ENCODE results near the gene GJB2. TPM values are rescaled to one million over a fixed set of nuclear protein-coding genes. Genes with fewer than 3 reads are reported as not detected.

The GJB2 gene
- total RNA-seq, 4 donors from 2014 or later: 0.46 to 3.1 (median 1.4) TPM

DNA sequence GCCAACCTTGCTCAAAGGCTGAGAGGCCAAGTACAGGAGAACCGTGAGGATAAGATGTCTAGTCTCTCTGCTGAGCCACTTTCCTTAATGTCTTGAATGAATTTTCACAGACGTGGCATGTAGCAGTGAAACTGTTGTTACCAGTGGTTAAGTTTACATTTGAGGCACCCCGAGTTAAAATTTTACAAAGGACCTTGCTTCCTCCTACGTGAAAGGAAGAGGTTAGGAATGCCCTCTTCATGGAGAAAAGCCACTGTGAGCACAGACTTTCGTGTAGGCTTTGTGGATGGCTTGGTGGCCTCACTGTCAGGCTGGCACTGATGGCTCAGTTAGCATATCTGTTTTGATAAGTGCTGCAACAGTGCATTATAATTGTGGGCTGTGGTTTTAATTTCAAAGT is 2.7 kb downstream of the GJB2 start:
- no peaks in the 10 kb centered on the region for H3K36me3 ChIP-seq
- H3K27me3 ChIP-seq: no peaks in the 10 kb centered on the region
- no peak overlapping the region for H3K4me3 ChIP-seq (replicated peaks in 1 of 3)
- H3K9me3 ChIP-seq: no peaks in the 10 kb centered on the region
- H3K27ac ChIP-seq: no peak overlapping the region
- DNase-seq: no peak
- H3K4me1 ChIP-seq: peaks cover 5 to 22% of the 10 kb centered on the region in 2 donors
- 81 to 94% methylated on average over 5 of the region's 5 CpGs for WGBS, 2 donors
- intact Hi-C loops (cut with DNase I): loop anchor here (5.0 kb wide), 1 partner anchor 292 kb away; no protein-coding TSS in a partner anchor
- no peak for TF ChIP-seq POLR2A (IDR thresholded peaks at IDR 0.05)
- TF ChIP-seq, protein P1, sequence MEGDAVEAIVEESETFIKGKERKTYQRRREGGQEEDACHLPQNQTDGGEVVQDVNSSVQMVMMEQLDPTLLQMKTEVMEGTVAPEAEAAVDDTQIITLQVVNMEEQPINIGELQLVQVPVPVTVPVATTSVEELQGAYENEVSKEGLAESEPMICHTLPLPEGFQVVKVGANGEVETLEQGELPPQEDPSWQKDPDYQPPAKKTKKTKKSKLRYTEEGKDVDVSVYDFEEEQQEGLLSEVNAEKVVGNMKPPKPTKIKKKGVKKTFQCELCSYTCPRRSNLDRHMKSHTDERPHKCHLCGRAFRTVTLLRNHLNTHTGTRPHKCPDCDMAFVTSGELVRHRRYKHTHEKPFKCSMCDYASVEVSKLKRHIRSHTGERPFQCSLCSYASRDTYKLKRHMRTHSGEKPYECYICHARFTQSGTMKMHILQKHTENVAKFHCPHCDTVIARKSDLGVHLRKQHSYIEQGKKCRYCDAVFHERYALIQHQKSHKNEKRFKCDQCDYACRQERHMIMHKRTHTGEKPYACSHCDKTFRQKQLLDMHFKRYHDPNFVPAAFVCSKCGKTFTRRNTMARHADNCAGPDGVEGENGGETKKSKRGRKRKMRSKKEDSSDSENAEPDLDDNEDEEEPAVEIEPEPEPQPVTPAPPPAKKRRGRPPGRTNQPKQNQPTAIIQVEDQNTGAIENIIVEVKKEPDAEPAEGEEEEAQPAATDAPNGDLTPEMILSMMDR (IDR thresholded peaks at IDR 0.05): no peak

DNA sequence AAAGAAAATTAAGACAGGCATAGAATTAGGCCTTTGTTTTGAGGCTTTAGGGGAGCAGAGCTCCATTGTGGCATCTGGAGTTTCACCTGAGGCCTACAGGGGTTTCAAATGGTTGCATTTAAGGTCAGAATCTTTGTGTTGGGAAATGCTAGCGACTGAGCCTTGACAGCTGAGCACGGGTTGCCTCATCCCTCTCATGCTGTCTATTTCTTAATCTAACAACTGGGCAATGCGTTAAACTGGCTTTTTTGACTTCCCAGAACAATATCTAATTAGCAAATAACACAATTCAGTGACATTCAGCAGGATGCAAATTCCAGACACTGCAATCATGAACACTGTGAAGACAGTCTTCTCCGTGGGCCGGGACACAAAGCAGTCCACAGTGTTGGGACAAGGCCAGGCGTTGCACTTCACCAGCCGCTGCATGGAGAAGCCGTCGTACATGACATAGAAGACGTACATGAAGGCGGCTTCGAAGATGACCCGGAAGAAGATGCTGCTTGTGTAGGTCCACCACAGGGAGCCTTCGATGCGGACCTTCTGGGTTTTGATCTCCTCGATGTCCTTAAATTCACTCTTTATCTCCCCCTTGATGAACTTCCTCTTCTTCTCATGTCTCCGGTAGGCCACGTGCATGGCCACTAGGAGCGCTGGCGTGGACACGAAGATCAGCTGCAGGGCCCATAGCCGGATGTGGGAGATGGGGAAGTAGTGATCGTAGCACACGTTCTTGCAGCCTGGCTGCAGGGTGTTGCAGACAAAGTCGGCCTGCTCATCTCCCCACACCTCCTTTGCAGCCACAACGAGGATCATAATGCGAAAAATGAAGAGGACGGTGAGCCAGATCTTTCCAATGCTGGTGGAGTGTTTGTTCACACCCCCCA is 3.8 kb downstream of the GJB2 start:
- intact Hi-C loops (cut with DNase I): loop anchor here (10.0 kb wide), 2 partner anchors 526 to 736 kb away; no protein-coding TSS in a partner anchor
- no peak for DNase-seq
- WGBS, 2 donors: 88 to 89% methylated on average over 28 of the region's 28 CpGs
- Histone ChIP-seq H3K4me1 (peaks cover 5 to 22% of the 10 kb centered on the region in 2 donors), H3K27ac (no peak overlapping the region), H3K36me3 (no peaks in the 10 kb centered on the region), H3K9me3 (no peaks in the 10 kb centered on the region), H3K4me3 (replicated peaks in 1 of 3) (no peak overlapping the region), H3K27me3 (no peaks in the 10 kb centered on the region)
- TF ChIP-seq POLR2A (IDR thresholded peaks at IDR 0.05): no peak
- TF ChIP-seq, protein P1 (IDR thresholded peaks at IDR 0.05): no peak

DNA sequence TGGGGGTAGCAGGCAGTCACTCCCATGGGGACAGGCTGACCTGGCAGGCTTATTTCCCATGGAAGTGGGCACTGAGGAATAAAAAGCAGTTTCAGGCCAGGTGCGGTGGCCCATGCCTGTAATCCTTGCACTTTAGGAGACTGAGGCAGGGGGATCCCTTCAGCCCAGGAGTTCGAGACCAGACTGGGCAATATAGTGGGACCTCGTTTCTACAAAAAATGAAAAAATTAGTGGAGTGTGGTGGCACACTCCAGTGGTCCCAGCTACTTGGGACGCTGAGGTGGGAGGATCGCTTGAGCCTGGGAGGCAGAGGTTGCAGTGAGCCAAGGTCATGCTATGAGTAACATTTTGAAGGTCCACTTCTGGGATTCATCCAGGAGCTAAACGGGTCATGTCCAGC is 6.0 kb downstream of the GJB2 start:
- no peaks in the 10 kb centered on the region for H3K36me3 ChIP-seq
- DNase-seq: no peak
- no peaks in the 10 kb centered on the region for H3K9me3 ChIP-seq
- TF ChIP-seq POLR2A (IDR thresholded peaks at IDR 0.05): no peak
- TF ChIP-seq, protein P1 (IDR thresholded peaks at IDR 0.05): no peak
- 72 to 75% methylated on average over 6 of the region's 6 CpGs for WGBS, 2 donors
- no peak overlapping the region for H3K27ac ChIP-seq
- H3K4me1 ChIP-seq: peaks cover 2 to 3% of the 10 kb centered on the region in 2 donors
- intact Hi-C loops (cut with DNase I): loop anchor here (10.0 kb wide), 2 partner anchors 528 to 738 kb away; no protein-coding TSS in a partner anchor
- H3K4me3 ChIP-seq (replicated peaks in 1 of 3): no peak overlapping the region
- no peaks in the 10 kb centered on the region for H3K27me3 ChIP-seq

DNA sequence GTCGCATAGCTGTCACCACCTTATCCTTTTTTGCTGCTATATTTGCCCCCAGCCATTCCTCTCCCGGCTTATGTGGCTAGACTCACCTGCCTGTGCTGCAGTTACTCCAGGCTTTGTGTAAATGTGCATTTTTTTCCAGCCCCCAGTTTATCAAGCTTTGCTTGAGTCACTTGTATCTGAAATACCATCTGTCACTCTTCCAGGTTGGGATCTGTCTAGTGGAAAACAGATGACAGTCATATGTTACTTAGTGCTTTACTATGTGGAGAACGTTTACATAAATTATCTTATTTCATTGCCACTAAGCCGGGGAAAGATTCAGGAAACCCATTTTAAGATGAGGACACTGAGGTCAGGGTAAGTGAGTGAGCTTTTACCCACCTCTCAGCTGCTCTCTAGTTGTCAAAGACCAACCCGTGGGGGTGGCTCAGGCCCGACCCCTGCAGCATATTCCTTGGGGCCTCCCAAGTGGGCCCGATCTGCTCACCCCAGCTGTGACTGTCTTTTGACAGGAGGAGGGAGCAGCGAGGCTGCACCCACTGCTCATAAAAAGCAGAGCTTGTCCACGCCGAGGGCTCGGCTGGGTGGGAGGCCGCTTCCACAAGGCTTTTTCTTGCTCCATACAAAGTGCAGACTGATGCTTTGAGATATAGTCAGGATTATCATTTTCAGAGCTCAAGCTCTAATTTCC is 7.2 kb downstream of the GJB2 start:
- no peaks in the 10 kb centered on the region for H3K9me3 ChIP-seq
- no peaks in the 10 kb centered on the region for H3K27me3 ChIP-seq
- no peaks in the 10 kb centered on the region for H3K4me1 ChIP-seq
- H3K36me3 ChIP-seq: no peaks in the 10 kb centered on the region
- intact Hi-C loops (cut with DNase I): loop anchor here (10.0 kb wide), 2 partner anchors 529 to 739 kb away; no protein-coding TSS in a partner anchor
- TF ChIP-seq, protein P1 (IDR thresholded peaks at IDR 0.05): no peak
- TF ChIP-seq POLR2A (IDR thresholded peaks at IDR 0.05): no peak
- no peak for DNase-seq
- 85% methylated on average over 12 of the region's 12 CpGs for WGBS, 2 donors
- no peak overlapping the region for H3K4me3 ChIP-seq (replicated peaks in 1 of 3)
- no peak overlapping the region for H3K27ac ChIP-seq
